GM18502 (cell line): ENCODE results near the gene TAS2R50.

Experiments
- ATAC-seq: cut with Tn5 transposase; IDR thresholded peaks from one replicate; pipeline ENCODE4 v1.9.1; 2021; ENCODE audit warnings: mild to moderate bottlenecking; ENCODE audit not compliant: unreplicated experiment, poor library complexity

Gene TAS2R50

GRCh38 chr12:10957741-10958140 is 29.0 kb downstream of the TAS2R50 start:
- ATAC-seq, result no peak

GRCh38 chr12:10956085-10956484 is 30.6 kb downstream of the TAS2R50 start:
- no peak for ATAC-seq

- ATAC-seq, result no peak
Measured at GRCh38 chr12:10952645-10953044, 34.1 kb downstream of the TAS2R50 start.

GRCh38 chr12:10943167-10943566 is 43.5 kb downstream of the TAS2R50 start:
- no peak for ATAC-seq

- no peak for ATAC-seq
Measured at GRCh38 chr12:10941916-10942607, 44.6 kb downstream of the TAS2R50 start.

GRCh38 chr12:10941369-10941768 is 45.3 kb downstream of the TAS2R50 start:
- no peak for ATAC-seq

GRCh38 chr12:10940389-10940788 is 46.3 kb downstream of the TAS2R50 start:
- ATAC-seq, result no peak

- ATAC-seq, result no peak
Measured at GRCh38 chr12:10939163-10939562, 47.5 kb downstream of the TAS2R50 start, which contains the start of gene TAS2R14. TAS2R14 (minus strand) TSS chr12:10939263; CDS start chr12:10939207, 56 bp downstream.

- no peak for ATAC-seq
Measured at GRCh38 chr12:10936506-10936905, 50.2 kb downstream of the TAS2R50 start.
